Uterus (tissue), 4 donors: ENCODE results near the gene NUP85. TPM values are rescaled to one million over a fixed set of nuclear protein-coding genes. Genes with fewer than 3 reads are reported as not detected.

ENCODE experiments used
- DNase-seq, 2 donors: peaks; one replicate each; pipeline ENCODE4 v3.0.0-alpha.2; 2019 to 2020
- H3K27ac ChIP-seq, 2 donors: fragments of 200-600 bp; sonication (generic); 1 replicate in 1 of 2; 2 replicates in 1 of 2; pipeline ENCODE4 v1.5.1; 2016 to 2018
- H3K27me3 ChIP-seq, 2 donors: fragments of 200-600 bp; sonication (generic); one replicate each; pipeline ENCODE4 v1.5.1; 2018 to 2019; ENCODE audit warnings: control low read depth in 1 of 2
- H3K36me3 ChIP-seq, 2 donors: fragments of 200-600 bp; sonication (generic); one replicate each; pipeline ENCODE4 v1.5.1; 2019; ENCODE audit warnings: control low read depth in 1 of 2
- H3K4me1 ChIP-seq, 2 donors: fragments of 200-600 bp; sonication (generic); one replicate each; pipeline ENCODE4 v1.5.1; 2018 to 2019; ENCODE audit warnings: control low read depth in 1 of 2
- H3K4me3 ChIP-seq, 2 donors: fragments of 200-600 bp; sonication (generic); 1 replicate in 1 of 2; 2 replicates in 1 of 2; pipeline ENCODE4 v1.5.1; 2018 to 2019; ENCODE audit warnings: mild to moderate bottlenecking in 1 of 2
- H3K9me3 ChIP-seq, 2 donors: fragments of 200-600 bp; sonication (generic); one replicate each; pipeline ENCODE4 v1.5.1; 2019; ENCODE audit warnings: control low read depth in 1 of 2
- CTCF ChIP-seq, 4 experiments: fragments of 200-600 bp in 2 of 4; fragments of 450-650 bp in 2 of 4; sonication (generic) in 2 of 4; IDR thresholded peaks; one replicate each; pipeline ENCODE4 v1.5.1; 2016 to 2019; ENCODE audit warnings: antibody characterized with exemption in 4 of 4, mild to moderate bottlenecking in 2 of 4, moderate library complexity in 1 of 4
- POLR2A ChIP-seq, 2 donors: fragments of 450-650 bp; IDR thresholded peaks; one replicate each; pipeline ENCODE4 v1.6.1; 2016; ENCODE audit warnings: antibody characterized with exemption in 2 of 2, mild to moderate bottlenecking in 1 of 2, moderate library complexity in 1 of 2
- intact Hi-C: fragments of 100-400 bp; cut with DNase I; formaldehyde crosslinking; loops from one replicate; pipeline ENCODE4 v1.15.1; 2023; ENCODE audit warnings: low total_unique reads
- total RNA-seq, 4 donors: library from RNA; depleted of rRNA in 3 of 4; stranded (reverse); fragments of >200 nt in 3 of 4; gene quantifications; one replicate each; pipeline versions ENCODE4 v1.1.0 to v1.2.4, GENCODE V29; 2014 to 2023
- donor health status: DM: yes; HTN: yes; CAD: no.

Gene NUP85
- total RNA-seq, 4 donors from 2014 or later = 17.1 to 108 (median 39.1) TPM

- H3K36me3 ChIP-seq = no peaks in the 10 kb centered on the region
- no peaks in the 10 kb centered on the region for H3K27me3 ChIP-seq
- H3K4me3 ChIP-seq = no peak overlapping the region
- no peak for DNase-seq
- H3K9me3 ChIP-seq = no peaks in the 10 kb centered on the region
- TF ChIP-seq CTCF (IDR thresholded peaks at IDR 0.05) (no peak), POLR2A (IDR thresholded peaks at IDR 0.05) (no peak)
- H3K4me1 ChIP-seq = no peaks in the 10 kb centered on the region
- no peak overlapping the region for H3K27ac ChIP-seq
- intact Hi-C loops = loop anchor here (5.0 kb wide), 1 partner anchor 232 kb away; the partner anchor contains the start of genes CASKIN2 and TSEN54
Measured at GRCh38 chr17:75285123-75285522, 79.6 kb downstream of the NUP85 start.

Other genes starting within 250 kb of the NUP85 start
- 10 to 100 TPM in 2 of 4 donors, 1 to 10 TPM in 2; 4.4 to 46.2 (median 22.6) TPM for gene HID1, start 232.9 kb upstream of the NUP85 start, total RNA-seq
- 10 to 100 TPM in 1 of 4 donors, 1 to 10 TPM in 3; 4.7 to 25.4 (median 6.7) TPM for gene CDR2L, start 218.0 kb upstream of the NUP85 start, total RNA-seq
- 10 to 100 TPM; 18.2 to 26.4 (median 20.8) TPM for gene MRPL58, start 193.0 kb upstream of the NUP85 start, total RNA-seq
- gene ATP5PD, start 158.7 kb upstream of the NUP85 start, total RNA-seq = 100 to 1,000 TPM; 117 to 282 (median 168) TPM
- gene KCTD2, start 158.5 kb upstream of the NUP85 start, total RNA-seq = 10 to 100 TPM in 2 of 4 donors, 1 to 10 TPM in 2; 2.4 to 39.0 (median 15.0) TPM
- gene SLC16A5, start 117.7 kb upstream of the NUP85 start, total RNA-seq = 10 to 100 TPM in 2 of 4 donors, 1 to 10 TPM in 1, not detected in 1; 4.1 to 17.5 (median 12.1) TPM
- gene ARMC7, start 95.7 kb upstream of the NUP85 start, total RNA-seq = 1 to 10 TPM in 2 of 4 donors, under 1 TPM in 2; 0.29 to 9.2 (median 2.0) TPM
- gene NT5C, start 73.9 kb upstream of the NUP85 start, total RNA-seq = 10 to 100 TPM; 30.2 to 60.0 (median 44.9) TPM
- gene JPT1, start 51.2 kb upstream of the NUP85 start, total RNA-seq = 10 to 100 TPM in 2 of 4 donors, 1 to 10 TPM in 2; 3.6 to 46.8 (median 11.6) TPM
- 100 to 1,000 TPM in 2 of 4 donors, 10 to 100 TPM in 2; 57.4 to 427 (median 102) TPM for gene SUMO2, start 22.7 kb upstream of the NUP85 start, total RNA-seq
- 100 to 1,000 TPM in 1 of 4 donors, 10 to 100 TPM in 2, 1 to 10 TPM in 1; 9.4 to 104 (median 40.1) TPM for gene GGA3, start 55.9 kb downstream of the NUP85 start, total RNA-seq
- gene MRPS7, start 56.2 kb downstream of the NUP85 start, total RNA-seq = 10 to 100 TPM; 13.1 to 42.1 (median 33.0) TPM
- gene MIF4GD, start 65.6 kb downstream of the NUP85 start, total RNA-seq = 10 to 100 TPM; 11.7 to 45.3 (median 25.8) TPM
- gene SLC25A19, start 83.8 kb downstream of the NUP85 start, total RNA-seq = 10 to 100 TPM in 2 of 4 donors, 1 to 10 TPM in 2; 4.7 to 59.9 (median 10.1) TPM
- gene GRB2, start 200.0 kb downstream of the NUP85 start, total RNA-seq = 100 to 1,000 TPM in 1 of 4 donors, 10 to 100 TPM in 3; 51.5 to 127 (median 78.1) TPM